ENCODE data around the gene MGMT.

DNA sequence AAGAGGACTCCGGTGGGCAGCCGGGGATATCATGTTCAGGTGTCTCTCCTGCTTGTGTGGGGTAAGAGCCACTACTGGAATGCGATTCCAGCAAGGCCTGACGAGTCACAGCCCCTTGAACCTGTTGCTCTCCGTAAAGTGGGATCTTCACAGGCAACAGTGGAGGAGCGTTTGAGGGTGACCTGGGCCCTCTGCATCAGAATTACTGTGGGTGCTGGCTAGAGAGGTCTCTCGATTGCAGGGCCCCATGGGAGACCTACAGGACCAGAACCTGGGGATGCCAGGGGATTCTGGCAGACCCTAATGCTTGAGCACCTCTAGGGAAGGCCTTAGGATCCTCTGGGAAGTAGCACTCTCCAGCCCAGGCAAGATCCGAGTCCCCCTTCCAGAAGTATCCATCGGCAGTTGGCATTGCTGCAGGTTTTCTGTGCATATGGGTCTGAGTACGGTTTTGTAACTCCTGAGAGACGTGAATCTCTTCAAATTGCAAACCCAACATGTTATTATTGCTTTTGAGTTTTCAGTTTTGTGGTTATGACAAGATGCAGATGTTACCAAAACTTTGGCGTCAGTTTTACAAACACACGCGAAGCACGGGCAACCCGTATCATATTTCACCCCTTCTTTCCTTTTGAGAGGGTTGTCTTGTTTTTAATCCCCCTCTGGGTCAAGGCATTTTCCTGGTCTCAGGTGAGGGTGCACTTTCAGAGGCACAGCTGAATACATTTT is 4.6 kb downstream of the MGMT start:
- TF ChIP-seq, protein P1, sequence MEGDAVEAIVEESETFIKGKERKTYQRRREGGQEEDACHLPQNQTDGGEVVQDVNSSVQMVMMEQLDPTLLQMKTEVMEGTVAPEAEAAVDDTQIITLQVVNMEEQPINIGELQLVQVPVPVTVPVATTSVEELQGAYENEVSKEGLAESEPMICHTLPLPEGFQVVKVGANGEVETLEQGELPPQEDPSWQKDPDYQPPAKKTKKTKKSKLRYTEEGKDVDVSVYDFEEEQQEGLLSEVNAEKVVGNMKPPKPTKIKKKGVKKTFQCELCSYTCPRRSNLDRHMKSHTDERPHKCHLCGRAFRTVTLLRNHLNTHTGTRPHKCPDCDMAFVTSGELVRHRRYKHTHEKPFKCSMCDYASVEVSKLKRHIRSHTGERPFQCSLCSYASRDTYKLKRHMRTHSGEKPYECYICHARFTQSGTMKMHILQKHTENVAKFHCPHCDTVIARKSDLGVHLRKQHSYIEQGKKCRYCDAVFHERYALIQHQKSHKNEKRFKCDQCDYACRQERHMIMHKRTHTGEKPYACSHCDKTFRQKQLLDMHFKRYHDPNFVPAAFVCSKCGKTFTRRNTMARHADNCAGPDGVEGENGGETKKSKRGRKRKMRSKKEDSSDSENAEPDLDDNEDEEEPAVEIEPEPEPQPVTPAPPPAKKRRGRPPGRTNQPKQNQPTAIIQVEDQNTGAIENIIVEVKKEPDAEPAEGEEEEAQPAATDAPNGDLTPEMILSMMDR (IDR thresholded peaks at IDR 0.05; ENCODE audit: poor library complexity, severe bottlenecking), result no peak
- TF ChIP-seq TAF1 (IDR thresholded peaks at IDR 0.05; ENCODE audit: low read depth), result no peak
- TF ChIP-seq, protein P2, sequence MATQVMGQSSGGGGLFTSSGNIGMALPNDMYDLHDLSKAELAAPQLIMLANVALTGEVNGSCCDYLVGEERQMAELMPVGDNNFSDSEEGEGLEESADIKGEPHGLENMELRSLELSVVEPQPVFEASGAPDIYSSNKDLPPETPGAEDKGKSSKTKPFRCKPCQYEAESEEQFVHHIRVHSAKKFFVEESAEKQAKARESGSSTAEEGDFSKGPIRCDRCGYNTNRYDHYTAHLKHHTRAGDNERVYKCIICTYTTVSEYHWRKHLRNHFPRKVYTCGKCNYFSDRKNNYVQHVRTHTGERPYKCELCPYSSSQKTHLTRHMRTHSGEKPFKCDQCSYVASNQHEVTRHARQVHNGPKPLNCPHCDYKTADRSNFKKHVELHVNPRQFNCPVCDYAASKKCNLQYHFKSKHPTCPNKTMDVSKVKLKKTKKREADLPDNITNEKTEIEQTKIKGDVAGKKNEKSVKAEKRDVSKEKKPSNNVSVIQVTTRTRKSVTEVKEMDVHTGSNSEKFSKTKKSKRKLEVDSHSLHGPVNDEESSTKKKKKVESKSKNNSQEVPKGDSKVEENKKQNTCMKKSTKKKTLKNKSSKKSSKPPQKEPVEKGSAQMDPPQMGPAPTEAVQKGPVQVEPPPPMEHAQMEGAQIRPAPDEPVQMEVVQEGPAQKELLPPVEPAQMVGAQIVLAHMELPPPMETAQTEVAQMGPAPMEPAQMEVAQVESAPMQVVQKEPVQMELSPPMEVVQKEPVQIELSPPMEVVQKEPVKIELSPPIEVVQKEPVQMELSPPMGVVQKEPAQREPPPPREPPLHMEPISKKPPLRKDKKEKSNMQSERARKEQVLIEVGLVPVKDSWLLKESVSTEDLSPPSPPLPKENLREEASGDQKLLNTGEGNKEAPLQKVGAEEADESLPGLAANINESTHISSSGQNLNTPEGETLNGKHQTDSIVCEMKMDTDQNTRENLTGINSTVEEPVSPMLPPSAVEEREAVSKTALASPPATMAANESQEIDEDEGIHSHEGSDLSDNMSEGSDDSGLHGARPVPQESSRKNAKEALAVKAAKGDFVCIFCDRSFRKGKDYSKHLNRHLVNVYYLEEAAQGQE (IDR thresholded peaks at IDR 0.05; ENCODE audit: borderline replicate concordance), result no peak
- TF ChIP-seq POLR2AphosphoS5 (IDR thresholded peaks at IDR 0.05), result no peak
- TF ChIP-seq MXI1 (conservative IDR thresholded peaks at IDR 0.05; ENCODE audit: poor library complexity, severe bottlenecking), result no peak

Data from neural cell (in vitro differentiated cells).